SK-N-SH (cell line): ENCODE results near the gene MOB1B.

Source experiments
- CTCF ChIP-seq: fragments of 200-600 bp; sonication (generic); IDR thresholded peaks from 2 replicates; pipeline ENCODE4 v1.6.1; 2017; ENCODE audit warnings: antibody characterized with exemption, mild to moderate bottlenecking, moderate library complexity
- EZH2phosphoT487 ChIP-seq: fragments of 200-600 bp; sonication (generic); IDR thresholded peaks from 2 replicates; pipeline ENCODE4 v1.6.1; 2017; ENCODE audit warnings: low read depth, mixed run types, mild to moderate bottlenecking, antibody characterized with exemption, moderate library complexity, borderline replicate concordance
- FOSL2 ChIP-seq: IDR thresholded peaks from 2 replicates; pipeline ENCODE4 v1.4.0; 2012; ENCODE audit warnings: low read depth, mild to moderate bottlenecking, moderate library complexity, borderline replicate concordance
- JUND ChIP-seq: IDR thresholded peaks from 2 replicates; pipeline ENCODE4 v1.4.0; 2012
- MAX ChIP-seq: IDR thresholded peaks from 2 replicates; pipeline ENCODE4 v1.4.0; 2012; ENCODE audit warnings: low read depth
- MEF2A ChIP-seq: IDR thresholded peaks from 2 replicates; pipeline ENCODE4 v1.4.0; 2012; ENCODE audit warnings: low read depth, borderline replicate concordance
- PBX3 ChIP-seq: IDR thresholded peaks from 2 replicates; pipeline ENCODE4; 2012
- POLR2AphosphoS5 ChIP-seq: IDR thresholded peaks from 2 replicates; pipeline ENCODE4 v1.6.1; 2012; ENCODE audit warnings: low read depth, low read length
- RAD21 ChIP-seq: IDR thresholded peaks from 2 replicates; pipeline ENCODE4 v1.6.1; 2012; ENCODE audit warnings: mild to moderate bottlenecking, low read length
- RCOR1 ChIP-seq: fragments of 150-350 bp; IDR thresholded peaks from 2 replicates; pipeline ENCODE4 v1.6.1; 2017; ENCODE audit warnings: antibody characterized with exemption, low read length
- TAF1 ChIP-seq: IDR thresholded peaks from 2 replicates; pipeline ENCODE4 v1.6.1; 2012; ENCODE audit warnings: low read depth, mild to moderate bottlenecking, low read length, moderate library complexity, borderline replicate concordance
- TF ChIP-seq, protein P1 (sequence below): IDR thresholded peaks from 2 replicates; pipeline ENCODE4 v1.6.1; 2012; ENCODE audit warnings: mild to moderate bottlenecking, low read depth, low read length, moderate library complexity

- no peak for TF ChIP-seq MAX
- no peak for TF ChIP-seq CTCF
- TF ChIP-seq EZH2phosphoT487: no peak
- TF ChIP-seq, protein P1, sequence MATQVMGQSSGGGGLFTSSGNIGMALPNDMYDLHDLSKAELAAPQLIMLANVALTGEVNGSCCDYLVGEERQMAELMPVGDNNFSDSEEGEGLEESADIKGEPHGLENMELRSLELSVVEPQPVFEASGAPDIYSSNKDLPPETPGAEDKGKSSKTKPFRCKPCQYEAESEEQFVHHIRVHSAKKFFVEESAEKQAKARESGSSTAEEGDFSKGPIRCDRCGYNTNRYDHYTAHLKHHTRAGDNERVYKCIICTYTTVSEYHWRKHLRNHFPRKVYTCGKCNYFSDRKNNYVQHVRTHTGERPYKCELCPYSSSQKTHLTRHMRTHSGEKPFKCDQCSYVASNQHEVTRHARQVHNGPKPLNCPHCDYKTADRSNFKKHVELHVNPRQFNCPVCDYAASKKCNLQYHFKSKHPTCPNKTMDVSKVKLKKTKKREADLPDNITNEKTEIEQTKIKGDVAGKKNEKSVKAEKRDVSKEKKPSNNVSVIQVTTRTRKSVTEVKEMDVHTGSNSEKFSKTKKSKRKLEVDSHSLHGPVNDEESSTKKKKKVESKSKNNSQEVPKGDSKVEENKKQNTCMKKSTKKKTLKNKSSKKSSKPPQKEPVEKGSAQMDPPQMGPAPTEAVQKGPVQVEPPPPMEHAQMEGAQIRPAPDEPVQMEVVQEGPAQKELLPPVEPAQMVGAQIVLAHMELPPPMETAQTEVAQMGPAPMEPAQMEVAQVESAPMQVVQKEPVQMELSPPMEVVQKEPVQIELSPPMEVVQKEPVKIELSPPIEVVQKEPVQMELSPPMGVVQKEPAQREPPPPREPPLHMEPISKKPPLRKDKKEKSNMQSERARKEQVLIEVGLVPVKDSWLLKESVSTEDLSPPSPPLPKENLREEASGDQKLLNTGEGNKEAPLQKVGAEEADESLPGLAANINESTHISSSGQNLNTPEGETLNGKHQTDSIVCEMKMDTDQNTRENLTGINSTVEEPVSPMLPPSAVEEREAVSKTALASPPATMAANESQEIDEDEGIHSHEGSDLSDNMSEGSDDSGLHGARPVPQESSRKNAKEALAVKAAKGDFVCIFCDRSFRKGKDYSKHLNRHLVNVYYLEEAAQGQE: no peak
- TF ChIP-seq MEF2A: no peak
- TF ChIP-seq JUND: no peak
- no peak for TF ChIP-seq TAF1
- TF ChIP-seq PBX3: no peak
- TF ChIP-seq RAD21: no peak
- TF ChIP-seq POLR2AphosphoS5: no peak
- no peak for TF ChIP-seq RCOR1
- no peak for TF ChIP-seq FOSL2
Measured at GRCh38 chr4:71027611-71028010, 125.4 kb downstream of the MOB1B start.
